Spinal cord (tissue), 10 donors: ENCODE results near the gene ERVFRD-1. TPM values are rescaled to one million over a fixed set of nuclear protein-coding genes. Genes with fewer than 3 reads are reported as not detected.
"Not testable (repeated sequence)": the region's sequence is repeated elsewhere in the genome, so short reads cannot be mapped to it uniquely, and the experiment has no call there.

ENCODE experiments used
- DNase-seq, 6 donors: peaks; one replicate each; pipeline versions ENCODE4 v3.0.0 to v3.0.0-alpha.2; 2013 to 2015; ENCODE audit warnings: low spot score in 6 of 6, low read depth in 4 of 6
- H3K27ac ChIP-seq: one replicate; pipeline ENCODE4 v1.5.1; 2013; ENCODE audit warnings: low read depth, low read length, control low read depth
- H3K27me3 ChIP-seq: one replicate; pipeline ENCODE4 v1.6.1; 2013; ENCODE audit warnings: low read length; ENCODE audit not compliant: control insufficient read depth, insufficient read depth
- H3K36me3 ChIP-seq: one replicate; pipeline ENCODE4 v1.6.1; 2013; ENCODE audit warnings: low read length; ENCODE audit not compliant: control insufficient read depth, insufficient read depth
- H3K4me1 ChIP-seq: one replicate; pipeline ENCODE4 v1.6.1; 2013; ENCODE audit warnings: low read length; ENCODE audit not compliant: control insufficient read depth, insufficient read depth
- H3K4me3 ChIP-seq: one replicate; pipeline ENCODE4 v1.5.1; 2013; ENCODE audit warnings: low read depth, low read length, control low read depth
- H3K9me3 ChIP-seq: one replicate; pipeline ENCODE4 v1.6.1; 2013; ENCODE audit warnings: low read length; ENCODE audit not compliant: control insufficient read depth, insufficient read depth
- WGBS: methylation state at CpG from one replicate; pipeline ENCODE4 v1.1.5; 2013; ENCODE audit warnings: missing lambda C conversion rate; ENCODE audit not compliant: insufficient coverage; 5-methylcytosine and 5-hydroxymethylcytosine counted together
- polyA plus RNA-seq, 2 donors: library from polyadenylated mRNA; unstranded; fragments of 120-200 nt; gene quantifications; one replicate each; pipeline ENCODE4 v1.2.1, GENCODE V29; 2013; ENCODE audit not compliant: insufficient read length in 2 of 2
- total RNA-seq, 2 donors: library from RNA; depleted of rRNA in 1 of 2; stranded (reverse); fragments of 120-200 nt in 1 of 2; fragments of >200 nt in 1 of 2; gene quantifications; one replicate each; pipeline versions ENCODE4 v1.2.3 to v1.2.4, GENCODE V29; 2013 to 2014
- donor health status: healthy.

ERVFRD-1 gene
- total and polyA plus RNA-seq, 4 donors = 0.06 to 0.18 TPM; not detected in 2

- Histone ChIP-seq H3K9me3 (no peaks in the 10 kb centered on the region), H3K4me3 (peak within 1 kb of the TSS; percentile 83), H3K36me3 (peaks cover 3% of the 10 kb centered on the region), H3K27me3 (peaks cover 2% of the 10 kb centered on the region), H3K27ac (peak within 1 kb of the TSS; percentile 97), H3K4me1 (peaks cover 8% of the 10 kb centered on the region)
- DNase-seq = peak; percentile 86 to 99 (median 96)
- WGBS = 0% methylated on average over 90 of the region's 90 CpGs
Observed at GRCh38 chr6:11093626-11094410, 17.7 kb downstream of the ERVFRD-1 start, which contains the start of gene SMIM13. Gene SMIM13, plus strand, starts transcription at chr6:11093834. Its CDS starts 480 bp downstream, at chr6:11094314.

DNA sequence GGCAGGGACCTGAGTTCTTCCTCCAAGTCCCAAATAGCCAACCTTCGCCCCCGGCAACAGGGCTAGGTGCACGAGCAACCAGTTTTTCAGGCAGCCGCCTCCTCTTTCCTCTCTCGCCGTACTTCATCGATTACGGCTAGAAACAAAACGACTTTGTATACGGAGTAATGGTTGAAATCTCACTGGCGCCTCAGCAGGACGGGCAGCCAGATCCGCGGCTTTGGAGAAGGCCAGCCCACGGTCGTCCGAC, 18.2 kb downstream of the ERVFRD-1 start:
- WGBS = 0% methylated on average over 13 of the region's 17 CpGs
- peak in 1 of 6 donors; percentile 79 for DNase-seq
- peak overlapping the region; percentile 97 for H3K27ac ChIP-seq
- H3K9me3 ChIP-seq = no peaks in the 10 kb centered on the region
- peaks cover 3% of the 10 kb centered on the region for H3K36me3 ChIP-seq
- H3K4me1 ChIP-seq = peaks cover 8% of the 10 kb centered on the region
- H3K27me3 ChIP-seq = peaks cover 2% of the 10 kb centered on the region
- H3K4me3 ChIP-seq = peak overlapping the region; percentile 83

GRCh38 chr6:11092668-11093375, 18.7 kb downstream of the ERVFRD-1 start:
- peak in 1 of 6 donors; percentile 4 for DNase-seq
- WGBS = 9% methylated on average over 4 of the region's 10 CpGs
- H3K27ac ChIP-seq = peak overlapping the region; percentile 97
- peaks cover 3% of the 10 kb centered on the region for H3K36me3 ChIP-seq
- peaks cover 2% of the 10 kb centered on the region for H3K27me3 ChIP-seq
- no peaks in the 10 kb centered on the region for H3K9me3 ChIP-seq
- H3K4me1 ChIP-seq = peaks cover 8% of the 10 kb centered on the region
- peak overlapping the region; percentile 83 for H3K4me3 ChIP-seq

- H3K4me1 ChIP-seq, H3K36me3 ChIP-seq, H3K4me3 ChIP-seq, H3K9me3 ChIP-seq, DNase-seq, H3K27ac ChIP-seq, H3K27me3 ChIP-seq: not testable (repeated sequence)
- WGBS = 92% methylated on average over 5 of the region's 5 CpGs
Observed at GRCh38 chr6:11091141-11091540, 20.4 kb downstream of the ERVFRD-1 start.

GRCh38 chr6:11089695-11090094, 21.8 kb downstream of the ERVFRD-1 start:
- peaks cover 2% of the 10 kb centered on the region for H3K27me3 ChIP-seq
- H3K9me3 ChIP-seq = no peaks in the 10 kb centered on the region
- no peak overlapping the region for H3K4me3 ChIP-seq
- no peak overlapping the region for H3K27ac ChIP-seq
- H3K4me1 ChIP-seq = peaks cover 4% of the 10 kb centered on the region
- no peak for DNase-seq
- no peaks in the 10 kb centered on the region for H3K36me3 ChIP-seq
- no CpG with 5 or more reads among the region's 1 CpG for WGBS

GRCh38 chr6:11087141-11087812, 24.2 kb downstream of the ERVFRD-1 start:
- WGBS = 85% methylated on average over 44 of the region's 47 CpGs

GRCh38 chr6:11085758-11086435, 25.6 kb downstream of the ERVFRD-1 start:
- no peak for DNase-seq
- no peaks in the 10 kb centered on the region for H3K9me3 ChIP-seq
- H3K27me3 ChIP-seq = peaks cover 2% of the 10 kb centered on the region
- H3K4me3 ChIP-seq = no peak overlapping the region
- no CpG with 5 or more reads among the region's 3 CpGs for WGBS
- H3K4me1 ChIP-seq = no peaks in the 10 kb centered on the region
- no peaks in the 10 kb centered on the region for H3K36me3 ChIP-seq
- H3K27ac ChIP-seq = no peak overlapping the region

More at GRCh38 chr6:11087141-11087812, 24.2 kb downstream of the ERVFRD-1 start:
- H3K36me3 ChIP-seq, DNase-seq, H3K9me3 ChIP-seq, H3K27me3 ChIP-seq, H3K27ac ChIP-seq, H3K4me3 ChIP-seq, H3K4me1 ChIP-seq: not testable (repeated sequence)

- 92% methylated on average over 5 of the region's 5 CpGs for WGBS
- Histone ChIP-seq H3K4me1 (no peaks in the 10 kb centered on the region), H3K4me3 (no peak overlapping the region), H3K27me3 (no peaks in the 10 kb centered on the region), H3K36me3 (no peaks in the 10 kb centered on the region), H3K27ac (no peak overlapping the region), H3K9me3 (no peaks in the 10 kb centered on the region)
- DNase-seq = no peak
Observed at GRCh38 chr6:11083956-11084355, 27.6 kb downstream of the ERVFRD-1 start.

- no peak overlapping the region for H3K27ac ChIP-seq
- no peaks in the 10 kb centered on the region for H3K9me3 ChIP-seq
- H3K27me3 ChIP-seq = no peaks in the 10 kb centered on the region
- WGBS = no CpG with 5 or more reads among the region's 4 CpGs
- H3K36me3 ChIP-seq = no peaks in the 10 kb centered on the region
- no peak for DNase-seq
- no peak overlapping the region for H3K4me3 ChIP-seq
- no peaks in the 10 kb centered on the region for H3K4me1 ChIP-seq
Observed at GRCh38 chr6:11083491-11083890, 28.0 kb downstream of the ERVFRD-1 start.
